Forelimb muscle (tissue), 1 donor: Measurements from ENCODE around the gene ANKRD40. TPM values are rescaled to one million over a fixed set of nuclear protein-coding genes. Genes with fewer than 3 reads are reported as not detected.
"Not testable (repeated sequence)": the region's sequence is repeated elsewhere in the genome, so short reads cannot be mapped to it uniquely, and the experiment has no call there.

Source experiments
- DNase-seq: peaks from one replicate; pipeline ENCODE4 v3.0.0-alpha.2; 2013; ENCODE audit warnings: low read depth
- polyA plus RNA-seq: library from polyadenylated mRNA; unstranded; fragments of 120-200 nt; gene quantifications from one replicate; pipeline ENCODE4 v1.2.1, GENCODE V29; 2013; ENCODE audit not compliant: insufficient read length

Gene ANKRD40
- polyA plus RNA-seq: 44.4 TPM

DNA sequence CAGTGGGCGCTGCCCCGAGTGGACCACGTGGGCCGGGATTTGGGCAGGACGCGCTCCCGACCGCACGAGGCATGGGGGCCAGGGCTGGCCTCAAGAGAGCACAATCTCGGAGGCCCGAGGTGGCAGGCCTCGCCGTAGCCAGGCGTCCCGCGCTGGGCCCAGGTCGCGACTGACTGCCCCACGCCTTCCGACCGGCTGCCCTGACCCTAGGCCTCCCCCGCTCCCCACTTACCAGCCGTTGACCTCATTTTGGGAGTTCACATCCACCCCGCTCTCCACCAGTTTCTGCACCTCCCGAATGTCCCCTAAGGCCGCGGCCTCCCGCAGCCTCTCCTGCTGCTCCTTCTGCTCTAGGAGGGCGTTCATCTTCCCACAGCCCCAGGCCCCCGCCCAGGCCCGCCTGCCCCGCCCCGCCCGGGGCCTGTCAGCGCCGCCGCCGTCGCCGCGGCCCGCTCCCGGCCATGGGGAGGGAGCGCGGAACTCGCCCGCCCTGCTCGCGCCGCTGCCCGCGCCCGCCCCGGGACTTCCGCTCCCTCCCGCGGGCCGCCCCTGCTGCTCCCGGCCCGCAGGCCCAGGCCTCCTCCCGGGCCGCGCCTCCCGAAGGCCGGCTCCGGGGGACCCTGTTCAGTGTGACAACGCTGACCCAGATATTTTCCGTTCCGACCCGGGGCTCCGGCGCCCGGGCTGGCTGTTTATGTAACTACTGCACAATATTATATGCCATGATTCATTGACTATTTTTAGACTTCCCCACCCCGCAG is at the start of gene ANKRD40:
Gene ANKRD40, minus strand, starts transcription at position 626 of the 761 bp plus-strand sequence. Its CDS starts 260 bp downstream, at position 366.
- DNase-seq: peak; percentile 77

- no peak for DNase-seq
These were observed 46.8 kb upstream of the ANKRD40 start for GRCh38 chr17:50754521-50754920.

- no peak for DNase-seq
These were observed 41.5 kb upstream of the ANKRD40 start for GRCh38 chr17:50749245-50749644.

- DNase-seq: no peak
These were observed 37.9 kb upstream of the ANKRD40 start for GRCh38 chr17:50745631-50746030.

DNA sequence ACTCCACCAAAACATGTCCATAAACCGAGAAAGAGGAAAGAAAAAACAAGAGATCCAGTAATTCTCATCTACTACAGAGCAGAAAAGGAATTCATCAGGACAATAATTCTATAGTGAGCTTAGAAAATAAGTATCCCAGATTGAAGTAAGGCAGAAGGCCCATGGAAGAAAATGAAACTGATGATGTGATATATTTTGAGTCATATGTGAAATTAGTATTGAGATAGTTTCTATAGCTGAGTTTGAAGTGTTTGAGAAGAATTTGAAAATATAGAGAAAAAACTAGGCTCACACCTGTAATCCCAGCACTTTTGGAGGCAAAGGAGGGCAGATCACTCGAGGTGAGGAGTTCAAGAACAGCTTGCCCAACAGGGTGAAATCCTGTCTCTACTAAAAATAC is 31.4 kb upstream of the ANKRD40 start:
- no peak for DNase-seq

GRCh38 chr17:50737118-50737698 is 29.5 kb upstream of the ANKRD40 start:
- no peak for DNase-seq

DNA sequence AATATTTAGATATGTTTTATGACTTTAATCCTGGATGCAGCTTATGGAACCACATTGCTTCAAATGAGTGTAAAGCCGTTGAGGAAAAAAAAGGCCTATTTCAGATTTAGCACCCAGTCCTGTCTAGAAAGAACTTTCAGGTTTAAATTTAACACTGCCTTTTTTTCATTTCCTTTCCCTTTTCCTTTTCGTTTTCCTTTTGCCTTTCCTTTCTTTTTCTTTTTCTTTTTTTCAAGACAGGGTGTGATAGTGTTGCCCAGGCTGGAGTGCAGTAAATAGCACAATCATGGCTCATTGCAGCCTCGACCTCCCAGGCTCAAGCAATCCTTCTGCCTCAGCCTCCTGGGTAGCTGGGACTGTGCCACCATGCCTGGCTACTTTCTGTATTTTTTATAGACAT is 27.6 kb upstream of the ANKRD40 start:
- DNase-seq: no peak

- DNase-seq: no peak
These were observed 24.1 kb upstream of the ANKRD40 start for GRCh38 chr17:50731575-50732460.

GRCh38 chr17:50728881-50729765 is 21.4 kb upstream of the ANKRD40 start:
- no peak for DNase-seq

DNA sequence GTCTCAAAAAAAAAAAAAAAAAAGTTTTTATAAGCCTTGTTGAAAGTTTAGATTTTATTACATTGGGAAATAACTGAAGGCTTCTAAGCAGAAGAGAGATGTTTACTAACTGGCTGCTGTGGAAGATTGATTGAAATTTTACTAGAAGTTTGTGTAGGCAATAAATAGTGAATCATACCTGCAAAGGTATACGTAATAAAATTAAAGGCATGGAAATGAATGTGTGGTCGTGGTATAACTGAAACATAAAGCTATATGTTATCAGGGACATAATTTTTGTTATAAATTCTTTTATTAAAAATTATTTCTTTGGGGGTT is 20.4 kb upstream of the ANKRD40 start:
- no peak for DNase-seq

GRCh38 chr17:50725769-50726655 is 18.3 kb upstream of the ANKRD40 start:
- DNase-seq: no peak

- not testable (repeated sequence) for DNase-seq
These were observed 16.9 kb upstream of the ANKRD40 start for GRCh38 chr17:50724622-50725021.

DNA sequence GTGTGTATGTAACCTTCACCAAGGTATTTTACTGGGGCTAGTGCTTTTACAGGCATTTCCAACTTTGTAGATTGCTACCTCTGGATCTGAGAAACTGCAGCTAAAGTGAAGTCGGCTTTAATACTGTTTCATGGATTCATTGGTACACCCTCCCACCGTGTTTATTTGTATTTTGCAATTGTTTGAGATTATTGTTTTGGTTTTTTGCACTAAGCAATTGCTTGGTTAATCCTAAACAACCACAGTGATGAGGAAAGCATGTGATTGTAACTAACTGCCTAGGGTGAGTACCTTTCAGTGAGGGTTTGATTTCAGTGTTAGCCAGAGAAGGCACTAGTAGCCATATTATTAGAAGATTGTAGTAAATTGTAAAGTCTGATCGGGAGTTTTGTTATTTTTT is 15.0 kb upstream of the ANKRD40 start:
- DNase-seq: no peak

DNA sequence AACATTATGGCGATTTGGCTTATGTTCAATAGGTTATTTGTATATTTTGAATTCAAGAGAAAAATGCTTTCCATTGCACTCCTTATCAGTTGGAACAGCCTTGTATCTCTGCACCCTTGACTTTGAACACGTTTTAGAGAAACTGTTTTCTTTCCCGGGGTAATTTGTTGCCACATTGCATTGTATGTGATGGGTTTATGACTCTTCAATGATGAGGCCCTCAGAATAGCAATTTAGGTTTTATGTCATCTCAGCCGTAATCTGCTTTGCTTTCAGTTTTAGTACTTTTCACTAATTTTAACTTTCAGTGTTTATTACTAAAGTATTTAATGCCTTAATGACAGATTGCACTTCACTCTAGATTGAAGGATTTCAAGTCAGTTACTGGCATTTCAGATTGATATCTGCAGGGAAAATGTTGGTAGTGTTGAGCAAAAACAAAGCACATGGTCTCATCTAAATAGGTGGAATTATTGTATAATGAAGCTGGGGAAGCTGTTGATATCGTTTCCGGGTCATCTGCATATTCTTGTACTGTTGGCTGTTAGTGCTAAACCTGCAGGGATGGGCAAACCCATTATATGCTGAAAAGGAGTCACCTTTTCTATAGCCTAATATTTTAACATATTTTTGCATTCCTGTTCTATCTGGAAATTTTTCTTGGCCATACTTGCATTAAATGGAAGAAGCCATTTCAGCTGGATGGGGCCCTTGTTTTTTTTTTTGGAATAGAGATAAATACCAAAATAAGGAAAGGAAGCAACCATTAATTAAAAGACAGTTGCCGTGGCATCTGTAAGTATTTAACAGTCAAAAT is 13.7 kb upstream of the ANKRD40 start:
- DNase-seq: no peak

GRCh38 chr17:50719924-50720794 is 12.4 kb upstream of the ANKRD40 start:
- DNase-seq: no peak

DNA sequence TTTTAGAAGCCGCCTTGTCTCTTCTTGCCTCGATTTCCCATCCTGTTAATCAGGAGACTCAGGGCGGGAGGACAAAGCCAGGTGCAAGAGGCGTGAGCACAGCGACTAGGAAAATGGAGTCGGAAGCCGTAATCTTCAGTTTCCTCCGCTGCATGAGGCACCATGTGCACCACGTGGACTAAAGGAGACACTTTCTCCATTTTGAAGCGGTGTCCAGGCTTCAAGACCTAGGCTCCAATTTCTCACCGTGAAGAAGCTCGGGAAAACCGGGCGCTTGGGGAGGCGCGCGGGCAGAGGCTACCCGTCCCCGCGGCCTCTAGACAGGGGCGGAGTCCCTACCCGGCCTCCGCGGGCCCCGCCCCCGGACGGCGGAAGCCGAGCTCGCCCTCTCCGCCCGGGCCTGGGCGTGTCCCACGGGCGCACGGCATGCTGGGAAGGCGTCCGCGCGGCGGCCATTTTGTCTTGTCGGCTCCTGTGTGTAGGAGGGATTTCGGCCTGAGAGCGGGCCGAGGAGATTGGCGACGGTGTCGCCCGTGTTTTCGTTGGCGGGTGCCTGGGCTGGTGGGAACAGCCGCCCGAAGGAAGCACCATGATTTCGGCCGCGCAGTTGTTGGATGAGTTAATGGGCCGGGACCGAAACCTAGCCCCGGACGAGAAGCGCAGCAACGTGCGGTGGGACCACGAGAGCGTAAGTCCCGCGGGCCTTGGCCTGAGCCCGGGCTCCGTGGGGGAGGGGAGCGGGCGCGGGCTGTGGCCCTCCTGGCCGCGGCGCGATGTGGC is 11.6 kb upstream of the ANKRD40 start, which contains the start of gene LUC7L3:
Gene LUC7L3, plus strand, starts transcription at position 460 of the 780 bp plus-strand sequence. Its CDS starts 130 bp downstream, at position 590.
- DNase-seq: peak; percentile 81

DNA sequence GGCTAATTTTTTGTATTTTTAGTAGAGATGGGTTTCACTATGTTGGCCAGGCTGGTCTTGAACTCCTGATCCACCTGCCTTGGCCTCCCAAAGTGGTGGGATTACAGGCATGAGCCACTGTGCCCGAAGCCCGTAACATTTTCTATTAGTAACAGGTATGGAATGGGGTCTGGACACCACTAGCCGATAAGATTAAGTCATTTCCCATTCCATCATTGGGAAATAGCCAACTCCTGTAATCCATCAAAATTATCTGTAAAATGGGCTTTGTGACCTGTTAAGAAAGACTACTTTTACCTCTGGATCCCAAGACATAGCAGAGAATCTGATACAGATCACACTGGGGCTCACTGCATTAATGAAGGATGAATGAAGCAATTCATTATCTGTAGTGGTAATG is 7.8 kb upstream of the ANKRD40 start:
- no peak for DNase-seq

DNA sequence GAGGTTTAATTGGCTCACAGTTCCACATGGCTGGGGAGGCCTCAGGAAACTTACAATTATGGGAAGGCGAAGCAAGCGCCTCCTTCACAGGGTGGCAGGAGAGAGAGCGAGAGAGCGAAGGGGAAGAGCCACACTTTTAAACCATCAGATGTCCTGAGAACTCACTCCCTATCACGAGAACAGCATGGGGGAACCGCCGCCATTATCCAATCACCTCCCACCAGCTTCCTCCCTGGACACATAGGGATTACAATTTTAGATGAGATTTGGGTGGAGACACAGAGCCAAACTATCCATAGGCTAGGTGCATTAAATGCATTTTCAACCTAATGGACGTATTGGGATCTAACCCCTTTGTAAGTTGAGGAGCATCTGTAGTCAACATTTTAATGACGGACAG is 4.9 kb upstream of the ANKRD40 start:
- DNase-seq: no peak
